Brain microvascular endothelial cell (primary cell): Measurements from ENCODE around the gene NSG1.

Experiments
- DNase-seq: peaks from one replicate; pipeline ENCODE4 v3.0.0-alpha.2; 2020
- H3K27ac ChIP-seq: fragments of 250-450 bp; sonication (Bioruptor Pico); 2 replicates; pipeline ENCODE4 v1.5.1; 2020; ENCODE audit warnings: mild to moderate bottlenecking, moderate library complexity
- H3K27me3 ChIP-seq: fragments of 250-450 bp; sonication (Bioruptor Pico); replicated peaks from 2 replicates; pipeline ENCODE4 v1.5.1; 2020; ENCODE audit warnings: mild to moderate bottlenecking
- H3K36me3 ChIP-seq: fragments of 250-450 bp; sonication (Bioruptor Pico); replicated peaks from 2 replicates; pipeline ENCODE4 v1.5.1; 2020; ENCODE audit warnings: mild to moderate bottlenecking
- H3K4me3 ChIP-seq: 2 replicates; pipeline ENCODE4 v1.5.1; 2011; ENCODE audit warnings: low read depth, mild to moderate bottlenecking, control low read depth, low read length, moderate library complexity
- CTCF ChIP-seq: IDR thresholded peaks from 2 replicates; pipeline ENCODE4 v1.5.1; 2011; ENCODE audit warnings: low read depth, mild to moderate bottlenecking, moderate library complexity, low read length, control low read depth, inconsistent platforms; ENCODE audit errors: missing control alignments
- in situ Hi-C: cut with HindIII; loops from 2 replicates; pipeline ENCODE4 v1.10.0; 2017; ENCODE audit warnings: low sequenced_read_pairs, low pct_ligation_motif_present

The NSG1 gene

GRCh38 chr4:4439782-4440181 lies 52.9 kb downstream of the NSG1 start:
- Histone ChIP-seq H3K36me3 (peaks cover 9% of the 10 kb centered on the region), H3K27ac (no peak overlapping the region), H3K27me3 (no peaks in the 10 kb centered on the region), H3K4me3 (no peak overlapping the region)
- no peak for DNase-seq
- in situ Hi-C loops: no loop called here
- no peak for TF ChIP-seq CTCF

- no peak overlapping the region for H3K4me3 ChIP-seq
- TF ChIP-seq CTCF: no peak
- no peak for DNase-seq
- H3K27me3 ChIP-seq: no peaks in the 10 kb centered on the region
- in situ Hi-C loops: no loop called here
- peaks cover 6% of the 10 kb centered on the region for H3K36me3 ChIP-seq
- H3K27ac ChIP-seq: no peak overlapping the region
Measured at GRCh38 chr4:4440333-4441061, 53.6 kb downstream of the NSG1 start.

GRCh38 chr4:4443821-4444220 lies 56.9 kb downstream of the NSG1 start:
- Histone ChIP-seq H3K27ac (no peak overlapping the region), H3K27me3 (no peaks in the 10 kb centered on the region), H3K4me3 (no peak overlapping the region), H3K36me3 (no peaks in the 10 kb centered on the region)
- DNase-seq: peak; percentile 61
- in situ Hi-C loops: no loop called here
- no peak for TF ChIP-seq CTCF

GRCh38 chr4:4446434-4446833 lies 59.5 kb downstream of the NSG1 start:
- peak; percentile 52 for DNase-seq
- Histone ChIP-seq H3K4me3 (no peak overlapping the region), H3K27me3 (no peaks in the 10 kb centered on the region), H3K36me3 (no peaks in the 10 kb centered on the region), H3K27ac (peak overlapping the region; percentile 46)
- no peak for TF ChIP-seq CTCF
- in situ Hi-C loops: no loop called here

- in situ Hi-C loops: no loop called here
- H3K27me3 ChIP-seq: no peaks in the 10 kb centered on the region
- H3K27ac ChIP-seq: no peak overlapping the region
- no peak overlapping the region for H3K4me3 ChIP-seq
- DNase-seq: no peak
- no peak for TF ChIP-seq CTCF
- H3K36me3 ChIP-seq: peaks cover 12% of the 10 kb centered on the region
Measured at GRCh38 chr4:4455210-4455865, 68.4 kb downstream of the NSG1 start.

- peaks cover 12% of the 10 kb centered on the region for H3K36me3 ChIP-seq
- in situ Hi-C loops: no loop called here
- DNase-seq: peak; percentile 56
Measured at GRCh38 chr4:4456351-4456750, 69.4 kb downstream of the NSG1 start.

More at GRCh38 chr4:4456351-4456750, 69.4 kb downstream of the NSG1 start:
- H3K27ac ChIP-seq: no peak overlapping the region
- TF ChIP-seq CTCF: no peak
- no peak overlapping the region for H3K4me3 ChIP-seq
- H3K27me3 ChIP-seq: no peaks in the 10 kb centered on the region
